Trophoblast cell (in vitro differentiated cells and primary cell): ENCODE data around the gene ADD1.

Experiments used
- DNase-seq, 2 donors: peaks; one replicate each; pipeline ENCODE4 v3.0.0-alpha.2; 2016
- H2AFZ ChIP-seq: 2 replicates; pipeline ENCODE4 v1.6.1; 2013; ENCODE audit warnings: low read length, moderate library complexity, mild to moderate bottlenecking; ENCODE audit not compliant: insufficient read depth, poor library complexity
- H2AK5ac ChIP-seq: 2 replicates; pipeline ENCODE4 v1.6.1; 2013; ENCODE audit warnings: mild to moderate bottlenecking, low read length
- H2BK120ac ChIP-seq: 2 replicates; pipeline ENCODE4 v1.6.1; 2013; ENCODE audit warnings: low read length, mild to moderate bottlenecking, moderate library complexity; ENCODE audit not compliant: insufficient read depth, poor library complexity
- H2BK12ac ChIP-seq: 2 replicates; pipeline ENCODE4 v1.6.1; 2013; ENCODE audit warnings: mild to moderate bottlenecking, low read length, moderate library complexity
- H2BK5ac ChIP-seq: 2 replicates; pipeline ENCODE4 v1.6.1; 2013; ENCODE audit warnings: low read length, low read depth, moderate library complexity, mild to moderate bottlenecking; ENCODE audit not compliant: poor library complexity
- H3K14ac ChIP-seq: 2 replicates; pipeline ENCODE4 v1.6.1; 2013; ENCODE audit warnings: mild to moderate bottlenecking, low read length
- H3K18ac ChIP-seq: 2 replicates; pipeline ENCODE4 v1.6.1; 2013; ENCODE audit warnings: mild to moderate bottlenecking, low read length
- H3K23ac ChIP-seq: 2 replicates; pipeline ENCODE4 v1.6.1; 2013; ENCODE audit warnings: low read length
- H3K27ac ChIP-seq: 2 replicates; pipeline ENCODE4 v1.5.1; 2013; ENCODE audit warnings: low read depth, mild to moderate bottlenecking, inconsistent platforms, low read length, moderate library complexity
- H3K27me3 ChIP-seq: 2 replicates; pipeline ENCODE4 v1.6.1; 2013; ENCODE audit warnings: inconsistent platforms, mild to moderate bottlenecking, low read length, moderate library complexity; ENCODE audit not compliant: insufficient read depth
- H3K36me3 ChIP-seq, 2 experiments: 1 replicate in 1 of 2; 2 replicates in 1 of 2; pipeline ENCODE4 v1.6.1; 2013; ENCODE audit warnings: low read length in 2 of 2, mild to moderate bottlenecking in 2 of 2, moderate library complexity in 1 of 2; ENCODE audit not compliant: insufficient read depth in 2 of 2, control insufficient read depth in 1 of 2
- H3K4ac ChIP-seq: 2 replicates; pipeline ENCODE4 v1.6.1; 2013; ENCODE audit warnings: low read depth, mild to moderate bottlenecking, low read length, moderate library complexity
- H3K4me1 ChIP-seq, 2 experiments: 1 replicate in 1 of 2; 2 replicates in 1 of 2; pipeline ENCODE4 v1.6.1; 2013; ENCODE audit warnings: low read length in 2 of 2, mild to moderate bottlenecking in 2 of 2, moderate library complexity in 1 of 2; ENCODE audit not compliant: insufficient read depth in 2 of 2, control insufficient read depth in 1 of 2
- H3K4me2 ChIP-seq: 2 replicates; pipeline ENCODE4 v1.6.1; 2013; ENCODE audit warnings: inconsistent platforms, mild to moderate bottlenecking, low read length, moderate library complexity
- H3K4me3 ChIP-seq: 2 replicates; pipeline ENCODE4 v1.5.1; 2013; ENCODE audit warnings: mild to moderate bottlenecking, low read depth, low read length, inconsistent platforms
- H3K79me1 ChIP-seq: one replicate; pipeline ENCODE4 v1.6.1; 2013; ENCODE audit warnings: low read length
- H3K79me2 ChIP-seq: 2 replicates; pipeline ENCODE4 v1.6.1; 2013; ENCODE audit warnings: low read length, mild to moderate bottlenecking; ENCODE audit not compliant: control insufficient read depth, insufficient read depth, poor library complexity
- H3K9ac ChIP-seq: 2 replicates; pipeline ENCODE4 v1.6.1; 2013; ENCODE audit warnings: mild to moderate bottlenecking, low read length
- H3K9me3 ChIP-seq: 2 replicates; pipeline ENCODE4 v1.6.1; 2013; ENCODE audit warnings: low read depth, mild to moderate bottlenecking, control low read depth, inconsistent platforms, low read length; ENCODE audit not compliant: insufficient read depth
- H4K12ac ChIP-seq: 2 replicates; pipeline ENCODE4 v1.6.1; 2013; ENCODE audit warnings: low read depth, mild to moderate bottlenecking, low read length, moderate library complexity
- H4K8ac ChIP-seq: 2 replicates; pipeline ENCODE4 v1.6.1; 2013; ENCODE audit warnings: low read depth, mild to moderate bottlenecking, low read length, moderate library complexity
- H4K91ac ChIP-seq: one replicate; pipeline ENCODE4 v1.6.1; 2013; ENCODE audit warnings: low read depth, mild to moderate bottlenecking, low read length, moderate library complexity
- WGBS: extraction: QIAGEN DNeasy Blood & Tissue Kit; methylation state at CpG from one replicate; pipeline ENCODE4 v1.1.7; 2013; ENCODE audit warnings: missing lambda C conversion rate; ENCODE audit not compliant: insufficient read length, insufficient coverage; ENCODE audit errors: extremely low coverage; 5-methylcytosine and 5-hydroxymethylcytosine counted together

The ADD1 gene

DNA sequence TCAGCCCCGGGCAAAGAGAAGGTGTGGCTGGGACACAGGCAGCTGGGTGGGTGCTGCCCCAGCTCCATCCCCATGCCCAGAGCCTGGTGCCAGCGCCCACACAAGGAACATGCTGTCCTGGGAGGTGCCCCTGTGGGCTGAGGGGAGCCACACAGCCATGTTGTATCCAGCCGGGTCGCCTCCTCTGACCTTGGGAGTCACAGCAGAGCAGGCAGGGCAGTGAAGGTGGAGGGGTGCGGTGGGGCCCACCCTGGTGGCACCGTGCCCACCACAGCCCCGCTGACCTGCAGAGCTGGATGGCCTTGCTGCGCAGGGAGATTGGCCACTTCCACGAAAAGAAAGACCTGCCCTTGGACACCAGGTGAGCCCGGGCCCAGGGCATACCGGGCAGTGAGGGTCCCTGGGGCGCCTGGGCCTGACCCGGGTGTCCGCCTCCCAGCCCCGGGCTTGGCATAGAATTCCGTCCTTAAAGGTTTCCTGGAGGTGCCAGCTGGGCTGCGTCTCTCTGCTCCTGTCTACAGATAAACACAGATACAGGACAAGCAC, 18.7 kb upstream of the ADD1 start:
- Histone ChIP-seq H3K23ac (no peak overlapping the region), H2AFZ (no peak overlapping the region), H3K36me3 (peaks cover 73 to 77% of the 10 kb centered on the region in 2 experiments), H3K18ac (no peak overlapping the region), H2BK120ac (no peak overlapping the region), H3K27ac (no peak overlapping the region), H3K4me3 (peak overlapping the region; percentile 34), H3K4ac (no peak overlapping the region), H3K4me2 (no peak overlapping the region), H4K8ac (no peak overlapping the region), H2BK12ac (no peak overlapping the region), H3K4me1 (peaks cover 2 to 3% of the 10 kb centered on the region in 2 experiments), H4K12ac (no peak overlapping the region), H3K9ac (no peak overlapping the region), H3K79me1 (no peaks in the 10 kb centered on the region), H3K14ac (no peak overlapping the region), H2AK5ac (no peak overlapping the region), H2BK5ac (no peak overlapping the region), H3K79me2 (no peaks in the 10 kb centered on the region), H3K9me3 (peaks cover 8% of the 10 kb centered on the region), H3K27me3 (no peaks in the 10 kb centered on the region), H4K91ac (no peak overlapping the region)
- no CpG with 5 or more reads among the region's 17 CpGs for WGBS
- no peak for DNase-seq

DNA sequence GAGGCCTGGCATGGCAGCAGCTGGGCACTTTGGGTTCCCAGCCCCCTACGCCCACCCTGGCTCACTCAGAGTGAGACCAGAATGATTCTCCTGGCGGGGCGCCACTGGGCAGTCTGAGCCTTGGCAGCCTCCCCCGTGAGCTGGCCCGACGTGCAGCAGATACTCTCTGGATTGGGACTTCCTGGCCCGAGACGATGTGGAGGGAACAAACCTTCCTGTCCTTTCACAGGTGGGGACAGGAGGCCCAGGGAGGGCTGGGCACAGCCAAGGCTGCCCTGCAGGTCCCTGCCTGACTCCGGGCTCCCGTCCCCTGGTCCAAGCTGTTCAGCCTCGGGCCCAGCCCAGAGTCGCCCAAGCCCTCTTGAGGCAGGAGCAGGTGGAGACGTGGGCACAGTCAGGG, 17.9 kb upstream of the ADD1 start:
- no peak overlapping the region for H3K9ac ChIP-seq
- H4K12ac ChIP-seq: no peak overlapping the region
- no peak for DNase-seq
- H3K18ac ChIP-seq: no peak overlapping the region
- H3K27ac ChIP-seq: no peak overlapping the region
- no peaks in the 10 kb centered on the region for H3K79me1 ChIP-seq
- peaks cover 7% of the 10 kb centered on the region for H3K9me3 ChIP-seq
- no peak overlapping the region for H2BK12ac ChIP-seq
- no peak overlapping the region for H4K8ac ChIP-seq
- no peak overlapping the region for H2AK5ac ChIP-seq
- H2AFZ ChIP-seq: no peak overlapping the region
- H3K23ac ChIP-seq: no peak overlapping the region
- H3K4me3 ChIP-seq: no peak overlapping the region
- H2BK5ac ChIP-seq: no peak overlapping the region
- H3K27me3 ChIP-seq: no peaks in the 10 kb centered on the region
- no peaks in the 10 kb centered on the region for H3K79me2 ChIP-seq
- WGBS: no CpG with 5 or more reads among the region's 13 CpGs
- H4K91ac ChIP-seq: no peak overlapping the region
- H2BK120ac ChIP-seq: no peak overlapping the region
- H3K4me2 ChIP-seq: no peak overlapping the region
- no peak overlapping the region for H3K14ac ChIP-seq
- peaks cover 5% of the 10 kb centered on the region in 2 experiments for H3K4me1 ChIP-seq
- no peak overlapping the region for H3K4ac ChIP-seq
- H3K36me3 ChIP-seq: peaks cover 74 to 76% of the 10 kb centered on the region in 2 experiments

DNA sequence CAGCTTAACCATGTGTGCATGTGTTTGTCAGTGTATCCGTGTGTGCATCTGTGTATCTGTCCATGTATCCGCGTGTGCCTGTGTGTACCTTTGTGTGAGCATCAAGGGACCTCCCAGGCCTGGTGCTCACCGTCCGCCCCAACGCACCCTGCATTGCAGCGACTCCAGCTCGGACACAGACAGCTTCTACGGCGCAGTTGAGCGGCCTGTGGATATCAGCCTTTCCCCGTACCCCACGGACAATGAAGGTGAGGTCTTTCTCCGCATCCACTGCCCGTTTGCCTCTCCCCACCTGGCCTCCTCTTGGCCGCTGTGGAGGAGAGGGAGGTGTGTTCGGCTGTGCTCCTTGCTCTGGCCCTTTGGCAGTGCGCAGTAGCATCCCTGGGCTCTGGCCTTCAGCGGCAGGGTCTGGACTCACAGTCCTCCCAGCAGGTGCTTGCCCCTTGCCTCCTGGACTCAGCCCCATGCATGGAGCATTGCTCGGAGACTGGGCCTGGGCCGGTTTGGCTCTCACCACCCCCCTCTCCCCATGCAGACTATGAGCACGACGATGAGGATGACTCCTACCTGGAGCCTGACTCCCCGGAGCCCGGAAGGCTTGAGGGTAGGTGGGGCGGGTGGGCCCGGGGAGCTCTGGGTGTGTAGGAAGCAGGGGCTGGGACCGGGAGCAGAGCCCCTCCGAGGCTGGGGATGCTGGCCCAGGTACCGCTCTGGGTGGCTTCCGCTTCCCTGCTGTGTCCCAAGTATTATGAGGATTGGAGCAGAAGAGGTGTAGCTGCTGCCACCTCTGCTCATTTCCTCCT, 16.4 kb upstream of the ADD1 start:
- H4K8ac ChIP-seq: no peak overlapping the region
- DNase-seq: no peak
- no peaks in the 10 kb centered on the region for H3K79me1 ChIP-seq
- no peak overlapping the region for H3K18ac ChIP-seq
- H4K12ac ChIP-seq: no peak overlapping the region
- H3K9ac ChIP-seq: no peak overlapping the region
- H3K23ac ChIP-seq: peak overlapping the region; percentile 55
- peaks cover 82 to 86% of the 10 kb centered on the region in 2 experiments for H3K36me3 ChIP-seq
- H2AK5ac ChIP-seq: no peak overlapping the region
- no peak overlapping the region for H2BK120ac ChIP-seq
- peaks cover 7% of the 10 kb centered on the region for H3K9me3 ChIP-seq
- no peaks in the 10 kb centered on the region for H3K27me3 ChIP-seq
- no peak overlapping the region for H2BK12ac ChIP-seq
- WGBS: no CpG with 5 or more reads among the region's 31 CpGs
- H3K14ac ChIP-seq: no peak overlapping the region
- no peak overlapping the region for H2BK5ac ChIP-seq
- no peak overlapping the region for H3K4me2 ChIP-seq
- H4K91ac ChIP-seq: no peak overlapping the region
- no peak overlapping the region for H2AFZ ChIP-seq
- peaks cover 5% of the 10 kb centered on the region in 2 experiments for H3K4me1 ChIP-seq
- no peak overlapping the region for H3K4me3 ChIP-seq
- H3K4ac ChIP-seq: no peak overlapping the region
- H3K79me2 ChIP-seq: no peaks in the 10 kb centered on the region
- H3K27ac ChIP-seq: no peak overlapping the region

DNA sequence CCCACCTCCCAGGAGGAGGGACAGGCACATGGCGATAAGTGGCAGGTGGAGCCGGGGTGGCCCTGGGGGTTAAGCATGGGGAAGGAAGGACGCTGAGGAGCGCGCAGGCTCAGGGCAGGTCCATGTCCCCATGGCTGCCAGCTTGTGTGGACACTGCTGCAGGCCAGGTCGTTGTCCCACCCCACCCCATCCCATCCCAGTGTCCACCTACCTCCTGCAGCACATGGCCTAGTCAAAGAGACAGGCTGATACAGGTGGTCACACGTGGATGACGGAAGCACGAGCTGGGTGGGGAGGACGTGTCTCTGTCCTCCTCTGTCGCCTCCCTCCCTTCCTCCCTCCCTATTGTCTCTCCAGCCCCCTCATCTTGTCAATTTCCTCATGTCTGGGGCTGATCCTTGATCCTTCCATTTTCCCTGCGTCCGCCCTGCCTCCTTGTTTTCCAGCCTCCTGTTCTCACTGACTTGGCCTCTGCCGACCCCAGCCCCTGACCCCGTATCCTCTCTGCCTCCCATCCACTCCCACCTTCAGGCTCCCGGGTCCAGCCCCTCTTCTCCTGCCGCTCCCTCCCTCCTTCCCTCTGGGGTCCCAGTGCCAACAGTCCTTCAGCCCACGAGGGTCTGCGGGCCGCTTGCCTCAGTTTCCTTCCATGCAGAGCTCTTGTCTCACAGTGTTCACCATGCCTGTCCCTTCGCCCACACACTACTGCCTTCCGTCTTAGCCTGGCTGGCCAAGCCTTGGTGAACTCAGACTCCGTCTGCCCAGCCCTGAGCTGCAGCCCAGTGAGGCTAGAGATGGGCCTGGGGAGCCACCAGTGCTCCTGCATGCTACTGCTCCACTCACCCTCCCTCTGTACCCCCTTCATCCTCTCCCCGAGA, 15.5 kb upstream of the ADD1 start:
- Histone ChIP-seq H4K12ac (no peak overlapping the region), H3K79me2 (no peaks in the 10 kb centered on the region), H3K23ac (no peak overlapping the region), H2BK12ac (no peak overlapping the region), H3K27ac (no peak overlapping the region), H3K18ac (no peak overlapping the region), H2BK120ac (no peak overlapping the region), H3K9ac (no peak overlapping the region), H3K36me3 (peaks cover 82 to 89% of the 10 kb centered on the region in 2 experiments), H3K4me2 (no peak overlapping the region), H2AFZ (no peak overlapping the region), H2AK5ac (no peak overlapping the region), H3K9me3 (peaks cover 7% of the 10 kb centered on the region), H2BK5ac (no peak overlapping the region), H4K8ac (no peak overlapping the region), H3K4ac (no peak overlapping the region), H3K4me3 (no peak overlapping the region), H3K4me1 (peaks cover 5% of the 10 kb centered on the region in 2 experiments), H4K91ac (no peak overlapping the region), H3K27me3 (no peaks in the 10 kb centered on the region), H3K79me1 (no peaks in the 10 kb centered on the region), H3K14ac (no peak overlapping the region)
- no peak for DNase-seq
- WGBS: no CpG with 5 or more reads among the region's 24 CpGs
